ENCODE results near the gene STBD1. TPM values are rescaled to one million over a fixed set of nuclear protein-coding genes. Genes with fewer than 3 reads are reported as not detected.

Gene STBD1
- total RNA-seq, 1 experiment from 2014 or later = 3.7 TPM

DNA sequence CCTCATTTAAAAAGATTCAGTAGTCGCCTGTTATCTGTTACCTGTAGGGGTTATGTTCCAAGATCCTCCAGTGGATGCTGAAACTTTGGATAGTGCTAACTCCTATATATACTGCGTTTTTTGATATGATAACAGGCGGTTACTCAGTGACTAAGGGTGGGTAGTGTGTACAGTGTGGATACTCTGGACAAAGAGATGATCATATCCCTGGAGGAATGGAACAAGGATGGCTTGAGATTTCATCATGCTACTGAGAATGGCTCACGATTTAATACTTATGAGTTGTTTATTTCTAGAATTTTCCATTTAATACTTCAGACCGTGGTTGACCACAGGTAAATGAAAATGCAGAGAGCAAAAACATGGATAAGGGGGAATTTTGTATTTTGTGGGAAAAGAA, 33.5 kb upstream of the STBD1 start:
- TF ChIP-seq CTCF (IDR thresholded peaks at IDR 0.05; ENCODE audit: unreplicated experiment) = no peak
- POLR2A ChIA-PET = no interaction called here
- no TSS peak for BruUV-seq (replicated peaks)
- no peak for DNase-seq (ENCODE audit: unreplicated experiment)
- Mint-ChIP-seq H3K27me3 (ENCODE audit: insufficient read depth, unreplicated experiment) (no peaks in the 10 kb centered on the region), H3K9me3 (ENCODE audit: unreplicated experiment) (no peaks in the 10 kb centered on the region), H3K36me3 (ENCODE audit: insufficient read depth, unreplicated experiment) (no peaks in the 10 kb centered on the region), H3K4me3 (ENCODE audit: unreplicated experiment) (no peak overlapping the region), H3K4me1 (ENCODE audit: insufficient read depth, unreplicated experiment) (peaks cover 5% of the 10 kb centered on the region), H3K27ac (ENCODE audit: low read depth, unreplicated experiment) (no peak overlapping the region)
- intact Hi-C loops (cut with micrococcal nuclease) = no loop called here
- CTCF ChIA-PET = no interaction called here

DNA sequence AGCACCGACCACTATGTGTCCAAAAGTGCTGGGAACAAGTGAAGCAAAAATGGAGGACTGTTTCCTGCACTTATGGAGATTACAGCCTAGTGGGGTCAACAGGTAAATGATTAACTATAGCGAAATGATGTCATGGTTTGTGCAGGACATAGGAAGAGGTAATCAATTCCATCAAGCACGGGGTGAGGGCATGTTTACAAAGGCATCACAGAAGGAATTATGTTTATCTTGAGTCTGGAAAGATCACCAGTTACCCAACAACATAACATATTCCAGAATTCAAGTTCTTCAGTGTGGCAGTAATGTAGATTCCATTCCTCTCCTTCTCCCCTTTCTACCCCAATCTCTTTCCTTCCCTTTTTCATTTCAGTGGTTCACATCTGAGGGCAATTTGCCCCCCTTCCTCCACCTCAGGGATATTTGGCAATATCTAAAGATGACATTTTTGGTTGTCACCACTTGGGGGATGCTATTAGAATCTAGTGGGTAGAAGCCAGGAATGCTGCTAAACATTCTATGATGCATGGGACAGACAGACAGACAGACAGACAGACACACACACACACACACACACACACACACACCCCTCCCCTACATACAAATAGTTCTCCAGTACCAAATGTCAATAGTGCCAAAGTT, 30.9 kb upstream of the STBD1 start:
- Mint-ChIP-seq H3K27me3 (ENCODE audit: insufficient read depth, unreplicated experiment) (no peaks in the 10 kb centered on the region), H3K4me3 (ENCODE audit: unreplicated experiment) (no peak overlapping the region), H3K4me1 (ENCODE audit: insufficient read depth, unreplicated experiment) (peaks cover 4% of the 10 kb centered on the region), H3K27ac (ENCODE audit: low read depth, unreplicated experiment) (no peak overlapping the region), H3K36me3 (ENCODE audit: insufficient read depth, unreplicated experiment) (no peaks in the 10 kb centered on the region), H3K9me3 (ENCODE audit: unreplicated experiment) (no peaks in the 10 kb centered on the region)
- TF ChIP-seq CTCF (IDR thresholded peaks at IDR 0.05; ENCODE audit: unreplicated experiment) = no peak
- POLR2A ChIA-PET = no interaction called here
- intact Hi-C loops (cut with micrococcal nuclease) = no loop called here
- no TSS peak for BruUV-seq (replicated peaks)
- CTCF ChIA-PET = no interaction called here
- no peak for DNase-seq (ENCODE audit: unreplicated experiment)

DNA sequence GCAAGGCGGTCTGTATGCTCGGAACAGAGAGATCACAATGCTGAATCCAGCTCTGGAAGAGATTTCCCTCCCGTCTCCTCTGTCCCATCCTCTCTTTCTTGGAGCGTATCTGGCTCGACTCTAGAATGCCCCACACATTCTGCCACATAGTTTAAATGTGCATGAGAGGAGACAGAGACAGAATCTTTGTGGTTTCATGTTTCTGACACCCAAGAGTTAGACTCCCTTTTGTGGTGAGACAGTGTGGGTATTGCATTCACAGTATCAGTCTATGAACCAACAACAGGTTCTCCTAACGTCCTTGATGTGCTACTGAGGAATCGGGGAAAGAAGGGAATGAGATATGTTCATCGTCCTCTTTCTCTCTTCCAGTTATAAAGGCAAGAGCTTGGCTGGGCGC, 29.7 kb upstream of the STBD1 start:
- Mint-ChIP-seq H3K9me3 (ENCODE audit: unreplicated experiment) (no peaks in the 10 kb centered on the region), H3K27me3 (ENCODE audit: insufficient read depth, unreplicated experiment) (no peaks in the 10 kb centered on the region), H3K4me1 (ENCODE audit: insufficient read depth, unreplicated experiment) (no peaks in the 10 kb centered on the region), H3K4me3 (ENCODE audit: unreplicated experiment) (no peak overlapping the region), H3K27ac (ENCODE audit: low read depth, unreplicated experiment) (no peak overlapping the region), H3K36me3 (ENCODE audit: insufficient read depth, unreplicated experiment) (no peaks in the 10 kb centered on the region)
- POLR2A ChIA-PET = interaction anchor here (0.6 kb wide), 1 partner anchor 1068 kb away, joined by 3 read pairs; no protein-coding TSS in a partner anchor
- intact Hi-C loops (cut with micrococcal nuclease) = no loop called here
- BruUV-seq (replicated peaks) = no TSS peak
- TF ChIP-seq CTCF (IDR thresholded peaks at IDR 0.05; ENCODE audit: unreplicated experiment) = no peak
- no peak for DNase-seq (ENCODE audit: unreplicated experiment)
- CTCF ChIA-PET = no interaction called here

DNA sequence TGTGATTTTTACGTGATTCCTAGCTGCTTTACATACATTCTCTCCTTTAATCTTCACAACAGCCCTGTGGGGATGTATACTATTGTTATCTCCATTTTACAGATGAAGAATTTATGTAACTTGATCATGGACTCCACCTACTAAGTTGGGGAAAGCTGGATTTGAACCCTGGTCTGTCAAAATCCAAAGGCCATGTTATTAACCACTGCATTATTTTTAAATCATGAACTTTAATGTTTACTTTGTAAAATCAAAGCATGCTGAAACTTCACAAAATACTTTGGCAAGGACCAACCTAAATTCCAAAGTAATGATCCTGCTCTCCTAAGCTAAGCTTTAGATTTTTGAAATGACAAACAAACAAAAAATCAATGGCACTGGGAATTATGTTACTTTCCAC, 28.9 kb upstream of the STBD1 start:
- H3K4me3 Mint-ChIP-seq (ENCODE audit: unreplicated experiment) = no peak overlapping the region
- intact Hi-C loops (cut with micrococcal nuclease) = no loop called here
- H3K27me3 Mint-ChIP-seq (ENCODE audit: insufficient read depth, unreplicated experiment) = no peaks in the 10 kb centered on the region
- H3K4me1 Mint-ChIP-seq (ENCODE audit: insufficient read depth, unreplicated experiment) = no peaks in the 10 kb centered on the region
- no peaks in the 10 kb centered on the region for H3K36me3 Mint-ChIP-seq (ENCODE audit: insufficient read depth, unreplicated experiment)
- no TSS peak for BruUV-seq (replicated peaks)
- TF ChIP-seq CTCF (IDR thresholded peaks at IDR 0.05; ENCODE audit: unreplicated experiment) = no peak
- no peak overlapping the region for H3K27ac Mint-ChIP-seq (ENCODE audit: low read depth, unreplicated experiment)
- ChIA-PET POLR2A (interaction anchor here (0.7 to 1.9 kb wide), 3 partner anchors 11 to 63 kb away, joined by 3 to 12 read pairs (median 3); no protein-coding TSS in a partner anchor), CTCF (interaction anchor here (0.7 to 1.8 kb wide), 8 partner anchors 8 to 152 kb away, joined by 3 to 8 read pairs (median 4); no protein-coding TSS in a partner anchor)
- no peaks in the 10 kb centered on the region for H3K9me3 Mint-ChIP-seq (ENCODE audit: unreplicated experiment)
- DNase-seq (ENCODE audit: unreplicated experiment) = no peak

Data from MCF 10A (cell line).